ENCODE measurements around the gene KCNAB1. TPM values are rescaled to one million over a fixed set of nuclear protein-coding genes. Genes with fewer than 3 reads are reported as not detected.
"Not testable (repeated sequence)": the region's sequence is repeated elsewhere in the genome, so short reads cannot be mapped to it uniquely, and the experiment has no call there.

Gene KCNAB1
- total and polyA plus RNA-seq, 4 donors: 8.9 to 45.8 (median 17.8) TPM

- Histone ChIP-seq H3K27ac (ENCODE audit: low read depth in 1 of 2, low read length in 2 of 2) (no peak overlapping the region), H3K9me3 (ENCODE audit: control insufficient read depth, low read length) (no peaks in the 10 kb centered on the region), H3K4me1 (ENCODE audit: control insufficient read depth in 1 of 2, insufficient read depth in 2 of 2, low read length in 2 of 2) (no peaks in the 10 kb centered on the region), H3K4me3 (ENCODE audit: low read length in 2 of 2) (no peak overlapping the region), H3K36me3 (ENCODE audit: control insufficient read depth in 1 of 2, insufficient read depth in 2 of 2, low read length in 1 of 2) (no peaks in the 10 kb centered on the region), H3K27me3 (ENCODE audit: control insufficient read depth in 1 of 2, insufficient read depth in 2 of 2, low read length in 1 of 2) (no peaks in the 10 kb centered on the region)
- intact Hi-C loops (cut with DNase I): loop anchor here in 1 of 2 donors (5.0 kb wide), 1 partner anchor 49 kb away; no protein-coding TSS in a partner anchor
- DNase-seq (no peak), ATAC-seq (ENCODE audit: low FRiP score) (no peak)
Observed at GRCh38 chr3:156558389-156558788, 438.0 kb downstream of the KCNAB1 start.

DNA sequence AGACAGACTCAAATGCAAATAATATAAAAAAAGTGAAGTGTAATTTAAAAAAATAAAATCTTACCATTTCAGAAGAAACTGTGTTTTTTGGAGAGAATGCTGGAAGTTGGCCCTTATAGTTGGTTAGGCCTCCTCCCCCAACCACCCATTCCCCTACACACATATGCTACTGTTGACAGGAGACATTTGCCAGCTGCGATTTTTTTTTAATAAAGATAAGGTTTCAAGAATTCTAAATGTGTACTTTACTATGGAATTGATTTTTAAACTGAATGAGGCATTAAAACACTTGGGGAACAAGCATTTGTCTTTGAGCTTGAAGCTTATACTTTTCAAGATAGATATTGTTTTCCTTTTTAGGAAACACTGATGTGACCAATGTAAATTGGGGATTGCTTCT is 438.9 kb downstream of the KCNAB1 start:
- H3K27ac ChIP-seq (ENCODE audit: low read depth in 1 of 2, low read length in 2 of 2): no peak overlapping the region
- intact Hi-C loops (cut with DNase I): loop anchor here in 1 of 2 donors (5.0 kb wide), 1 partner anchor 48 kb away; no protein-coding TSS in a partner anchor
- no peak for DNase-seq
- H3K27me3 ChIP-seq (ENCODE audit: control insufficient read depth in 1 of 2, insufficient read depth in 2 of 2, low read length in 1 of 2): no peaks in the 10 kb centered on the region
- H3K9me3 ChIP-seq (ENCODE audit: control insufficient read depth, low read length): no peaks in the 10 kb centered on the region
- H3K36me3 ChIP-seq (ENCODE audit: control insufficient read depth in 1 of 2, insufficient read depth in 2 of 2, low read length in 1 of 2): no peaks in the 10 kb centered on the region
- 10 to 20% methylated on average over 1 of the region's 1 CpG for WGBS, 2 donors
- H3K4me3 ChIP-seq (ENCODE audit: low read length in 2 of 2): no peak overlapping the region
- ATAC-seq (ENCODE audit: low FRiP score): no peak
- H3K4me1 ChIP-seq (ENCODE audit: control insufficient read depth in 1 of 2, insufficient read depth in 2 of 2, low read length in 2 of 2): no peaks in the 10 kb centered on the region

GRCh38 chr3:156561533-156561932 is 441.2 kb downstream of the KCNAB1 start:
- intact Hi-C loops (cut with DNase I): no loop called here
- Histone ChIP-seq H3K4me3 (ENCODE audit: low read length in 2 of 2) (no peak overlapping the region), H3K4me1 (ENCODE audit: control insufficient read depth in 1 of 2, insufficient read depth in 2 of 2, low read length in 2 of 2) (no peaks in the 10 kb centered on the region), H3K36me3 (ENCODE audit: control insufficient read depth in 1 of 2, insufficient read depth in 2 of 2, low read length in 1 of 2) (no peaks in the 10 kb centered on the region), H3K27ac (ENCODE audit: low read depth in 1 of 2, low read length in 2 of 2) (no peak overlapping the region), H3K27me3 (ENCODE audit: control insufficient read depth in 1 of 2, insufficient read depth in 2 of 2, low read length in 1 of 2) (no peaks in the 10 kb centered on the region), H3K9me3 (ENCODE audit: control insufficient read depth, low read length) (no peaks in the 10 kb centered on the region)
- ATAC-seq (ENCODE audit: low FRiP score) (no peak), DNase-seq (no peak)
- 78 to 86% methylated on average over 2 of the region's 2 CpGs for WGBS, 2 donors

DNA sequence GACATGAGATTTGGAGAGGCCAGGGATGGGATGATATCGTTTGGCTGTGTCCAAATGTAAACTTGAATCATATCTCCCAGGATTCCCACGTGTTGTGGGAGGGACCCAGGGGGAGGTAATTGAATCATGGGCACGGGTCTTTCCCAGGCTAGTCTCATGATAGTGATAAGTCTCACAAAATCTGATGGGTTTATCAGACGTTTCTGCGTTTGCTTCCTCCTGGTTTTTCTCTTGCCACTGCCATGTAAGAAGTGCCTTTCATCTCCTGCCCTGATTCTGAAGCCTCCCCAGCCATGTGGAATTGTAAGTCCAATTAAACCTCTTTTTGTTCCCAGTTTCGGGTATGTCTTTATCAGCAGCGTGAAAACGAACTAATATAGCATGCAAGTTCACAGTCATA is 442.1 kb downstream of the KCNAB1 start:
- H3K36me3 ChIP-seq (ENCODE audit: control insufficient read depth in 1 of 2, insufficient read depth in 2 of 2, low read length in 1 of 2); DNase-seq; H3K9me3 ChIP-seq (ENCODE audit: control insufficient read depth, low read length); H3K27ac ChIP-seq (ENCODE audit: low read depth in 1 of 2, low read length in 2 of 2); H3K27me3 ChIP-seq (ENCODE audit: control insufficient read depth in 1 of 2, insufficient read depth in 2 of 2, low read length in 1 of 2); H3K4me1 ChIP-seq (ENCODE audit: control insufficient read depth in 1 of 2, insufficient read depth in 2 of 2, low read length in 2 of 2); H3K4me3 ChIP-seq (ENCODE audit: low read length in 2 of 2); intact Hi-C loops (cut with DNase I); ATAC-seq (ENCODE audit: low FRiP score): not testable (repeated sequence)
- 81 to 88% methylated on average over 8 of the region's 8 CpGs for WGBS, 2 donors

DNA sequence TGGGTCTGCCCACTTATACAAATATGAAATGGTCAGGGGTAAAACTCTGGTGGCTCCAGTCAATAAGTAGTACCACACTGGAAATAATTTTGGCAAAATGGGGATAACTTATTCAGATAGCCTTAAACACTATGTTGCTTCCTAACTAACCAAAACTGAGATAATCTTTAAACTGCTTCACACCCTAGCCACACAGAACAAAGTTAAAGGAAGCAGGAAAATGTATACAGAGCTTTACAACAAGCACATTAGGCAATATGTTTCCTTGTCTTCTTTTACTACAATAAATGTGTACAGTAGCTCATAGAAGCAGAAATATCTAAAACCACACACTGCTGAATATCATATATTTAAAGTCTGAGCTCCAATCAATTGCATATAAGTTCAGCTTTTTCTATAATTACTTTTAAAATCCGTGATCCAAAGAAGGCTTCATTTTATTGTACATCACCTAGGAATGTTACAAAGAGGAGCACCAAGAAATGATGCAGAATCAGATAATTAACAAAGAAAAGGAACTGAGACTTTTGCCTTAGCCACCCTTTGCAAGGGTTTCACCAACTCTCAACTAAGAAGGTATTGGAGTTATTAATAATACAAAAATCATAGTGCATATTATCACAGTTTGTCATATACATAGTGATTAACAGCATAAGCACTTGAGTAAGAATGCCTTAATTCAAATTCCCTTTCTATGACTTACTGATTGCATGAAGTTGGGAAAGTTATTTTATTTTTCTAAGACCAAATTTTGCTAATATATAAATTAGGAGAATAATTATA is 443.7 kb downstream of the KCNAB1 start:
- H3K4me1 ChIP-seq (ENCODE audit: control insufficient read depth in 1 of 2, insufficient read depth in 2 of 2, low read length in 2 of 2): no peaks in the 10 kb centered on the region

DNA sequence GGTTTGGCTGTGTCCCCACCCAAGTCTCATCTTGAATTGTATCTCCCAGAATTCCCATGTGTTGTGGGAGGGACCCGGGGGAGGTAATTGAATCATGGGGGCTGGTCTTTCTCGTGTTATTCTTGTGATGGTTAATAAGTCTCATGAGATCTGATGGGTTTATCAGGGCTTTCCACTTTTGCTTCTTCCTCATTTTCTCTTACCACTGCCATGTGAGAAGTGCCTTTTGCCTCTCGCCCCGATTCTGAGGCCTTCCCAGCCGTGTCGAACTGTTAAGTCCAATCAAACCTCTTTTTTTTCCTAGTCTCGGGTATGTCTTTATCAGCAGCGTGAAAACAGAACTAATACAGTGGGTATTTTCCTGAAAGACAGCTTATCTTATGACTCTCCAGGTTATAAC is 448.6 kb downstream of the KCNAB1 start:
- H3K36me3 ChIP-seq (ENCODE audit: control insufficient read depth in 1 of 2, insufficient read depth in 2 of 2, low read length in 1 of 2); H3K4me1 ChIP-seq (ENCODE audit: control insufficient read depth in 1 of 2, insufficient read depth in 2 of 2, low read length in 2 of 2); H3K27me3 ChIP-seq (ENCODE audit: control insufficient read depth in 1 of 2, insufficient read depth in 2 of 2, low read length in 1 of 2); H3K4me3 ChIP-seq (ENCODE audit: low read length in 2 of 2); ATAC-seq (ENCODE audit: low FRiP score); DNase-seq; intact Hi-C loops (cut with DNase I); H3K27ac ChIP-seq (ENCODE audit: low read depth in 1 of 2, low read length in 2 of 2); H3K9me3 ChIP-seq (ENCODE audit: control insufficient read depth, low read length): not testable (repeated sequence)
- WGBS, 2 donors: 92 to 94% methylated on average over 8 of the region's 8 CpGs

More for the DNA sequence above, 443.7 kb downstream of the KCNAB1 start:
- ATAC-seq (ENCODE audit: low FRiP score): no peak
- Histone ChIP-seq H3K4me3 (ENCODE audit: low read length in 2 of 2) (no peak overlapping the region), H3K27ac (ENCODE audit: low read depth in 1 of 2, low read length in 2 of 2) (no peak overlapping the region), H3K36me3 (ENCODE audit: control insufficient read depth in 1 of 2, insufficient read depth in 2 of 2, low read length in 1 of 2) (no peaks in the 10 kb centered on the region), H3K9me3 (ENCODE audit: control insufficient read depth, low read length) (no peaks in the 10 kb centered on the region), H3K27me3 (ENCODE audit: control insufficient read depth in 1 of 2, insufficient read depth in 2 of 2, low read length in 1 of 2) (no peaks in the 10 kb centered on the region)
- intact Hi-C loops (cut with DNase I): no loop called here
- 66 to 68% methylated on average over 1 of the region's 1 CpG for WGBS, 2 donors
- no peak for DNase-seq

GRCh38 chr3:156569881-156570280 is 449.5 kb downstream of the KCNAB1 start:
- H3K27me3 ChIP-seq (ENCODE audit: control insufficient read depth in 1 of 2, insufficient read depth in 2 of 2, low read length in 1 of 2); ATAC-seq (ENCODE audit: low FRiP score); DNase-seq; H3K4me1 ChIP-seq (ENCODE audit: control insufficient read depth in 1 of 2, insufficient read depth in 2 of 2, low read length in 2 of 2); H3K4me3 ChIP-seq (ENCODE audit: low read length in 2 of 2); H3K27ac ChIP-seq (ENCODE audit: low read depth in 1 of 2, low read length in 2 of 2); intact Hi-C loops (cut with DNase I); H3K36me3 ChIP-seq (ENCODE audit: control insufficient read depth in 1 of 2, insufficient read depth in 2 of 2, low read length in 1 of 2); H3K9me3 ChIP-seq (ENCODE audit: control insufficient read depth, low read length): not testable (repeated sequence)
- 88 to 89% methylated on average over 4 of the region's 4 CpGs for WGBS, 2 donors

DNA sequence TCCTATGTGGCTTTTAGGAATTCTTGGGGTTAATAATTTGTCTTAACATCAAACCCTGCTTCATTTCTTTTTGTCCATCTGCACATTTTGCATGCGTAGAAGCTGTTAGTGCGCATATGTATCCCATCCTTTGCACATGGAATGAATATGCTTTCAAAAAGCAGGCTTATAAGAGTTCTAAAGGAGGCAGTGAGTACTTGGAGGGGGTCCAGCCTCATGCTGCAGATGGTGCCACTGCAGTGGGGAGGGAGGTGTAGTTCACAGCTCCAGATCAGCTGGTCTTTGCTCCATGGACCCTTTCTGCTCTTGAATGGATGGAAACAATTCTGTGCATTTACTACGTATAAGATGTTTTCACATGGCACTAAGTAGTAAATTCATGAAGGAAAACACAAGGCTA is 455.3 kb downstream of the KCNAB1 start:
- no peaks in the 10 kb centered on the region for H3K4me1 ChIP-seq (ENCODE audit: control insufficient read depth in 1 of 2, insufficient read depth in 2 of 2, low read length in 2 of 2)
- no peaks in the 10 kb centered on the region for H3K27me3 ChIP-seq (ENCODE audit: control insufficient read depth in 1 of 2, insufficient read depth in 2 of 2, low read length in 1 of 2)
- no peak for DNase-seq
- no peak overlapping the region for H3K4me3 ChIP-seq (ENCODE audit: low read length in 2 of 2)
- no peaks in the 10 kb centered on the region for H3K36me3 ChIP-seq (ENCODE audit: control insufficient read depth in 1 of 2, insufficient read depth in 2 of 2, low read length in 1 of 2)
- intact Hi-C loops (cut with DNase I): no loop called here
- WGBS, 2 donors: 86 to 92% methylated on average over 3 of the region's 3 CpGs
- ATAC-seq (ENCODE audit: low FRiP score): no peak
- H3K9me3 ChIP-seq (ENCODE audit: control insufficient read depth, low read length): no peaks in the 10 kb centered on the region
- no peak overlapping the region for H3K27ac ChIP-seq (ENCODE audit: low read depth in 1 of 2, low read length in 2 of 2)

DNA sequence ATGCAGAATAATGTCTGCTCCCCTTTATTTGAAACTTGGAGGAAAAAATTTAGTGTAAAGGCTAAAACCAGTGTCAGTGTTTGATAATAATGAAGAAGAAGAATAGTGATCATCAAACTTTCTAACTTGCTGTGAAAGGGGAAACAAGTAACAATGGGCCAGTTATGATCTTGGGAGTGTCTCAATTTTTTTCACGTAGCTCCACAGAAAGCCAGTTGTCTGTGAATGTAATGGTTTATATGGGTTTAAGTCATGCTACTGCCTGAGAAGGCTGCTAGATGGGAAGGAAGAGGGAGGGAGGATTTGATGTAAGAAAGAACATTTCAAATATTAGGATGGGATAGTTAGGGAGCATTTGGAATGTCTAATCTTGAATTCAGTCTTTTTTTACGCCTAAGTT is 455.7 kb downstream of the KCNAB1 start:
- DNase-seq: no peak
- no peak overlapping the region for H3K4me3 ChIP-seq (ENCODE audit: low read length in 2 of 2)
- no peaks in the 10 kb centered on the region for H3K4me1 ChIP-seq (ENCODE audit: control insufficient read depth in 1 of 2, insufficient read depth in 2 of 2, low read length in 2 of 2)
- no peak overlapping the region for H3K27ac ChIP-seq (ENCODE audit: low read depth in 1 of 2, low read length in 2 of 2)
- intact Hi-C loops (cut with DNase I): no loop called here
- H3K36me3 ChIP-seq (ENCODE audit: control insufficient read depth in 1 of 2, insufficient read depth in 2 of 2, low read length in 1 of 2): no peaks in the 10 kb centered on the region
- no peak for ATAC-seq (ENCODE audit: low FRiP score)
- no peaks in the 10 kb centered on the region for H3K27me3 ChIP-seq (ENCODE audit: control insufficient read depth in 1 of 2, insufficient read depth in 2 of 2, low read length in 1 of 2)
- no peaks in the 10 kb centered on the region for H3K9me3 ChIP-seq (ENCODE audit: control insufficient read depth, low read length)
- WGBS, 2 donors: 91 to 97% methylated on average over 2 of the region's 2 CpGs

Measured in aorta (tissue), 5 donors.